ENCODE measurements around the gene BCR. TPM values are rescaled to one million over a fixed set of nuclear protein-coding genes. Genes with fewer than 3 reads are reported as not detected.

The BCR gene
- total RNA-seq, 1 donor from 2014 or later: 69.0 TPM

DNA sequence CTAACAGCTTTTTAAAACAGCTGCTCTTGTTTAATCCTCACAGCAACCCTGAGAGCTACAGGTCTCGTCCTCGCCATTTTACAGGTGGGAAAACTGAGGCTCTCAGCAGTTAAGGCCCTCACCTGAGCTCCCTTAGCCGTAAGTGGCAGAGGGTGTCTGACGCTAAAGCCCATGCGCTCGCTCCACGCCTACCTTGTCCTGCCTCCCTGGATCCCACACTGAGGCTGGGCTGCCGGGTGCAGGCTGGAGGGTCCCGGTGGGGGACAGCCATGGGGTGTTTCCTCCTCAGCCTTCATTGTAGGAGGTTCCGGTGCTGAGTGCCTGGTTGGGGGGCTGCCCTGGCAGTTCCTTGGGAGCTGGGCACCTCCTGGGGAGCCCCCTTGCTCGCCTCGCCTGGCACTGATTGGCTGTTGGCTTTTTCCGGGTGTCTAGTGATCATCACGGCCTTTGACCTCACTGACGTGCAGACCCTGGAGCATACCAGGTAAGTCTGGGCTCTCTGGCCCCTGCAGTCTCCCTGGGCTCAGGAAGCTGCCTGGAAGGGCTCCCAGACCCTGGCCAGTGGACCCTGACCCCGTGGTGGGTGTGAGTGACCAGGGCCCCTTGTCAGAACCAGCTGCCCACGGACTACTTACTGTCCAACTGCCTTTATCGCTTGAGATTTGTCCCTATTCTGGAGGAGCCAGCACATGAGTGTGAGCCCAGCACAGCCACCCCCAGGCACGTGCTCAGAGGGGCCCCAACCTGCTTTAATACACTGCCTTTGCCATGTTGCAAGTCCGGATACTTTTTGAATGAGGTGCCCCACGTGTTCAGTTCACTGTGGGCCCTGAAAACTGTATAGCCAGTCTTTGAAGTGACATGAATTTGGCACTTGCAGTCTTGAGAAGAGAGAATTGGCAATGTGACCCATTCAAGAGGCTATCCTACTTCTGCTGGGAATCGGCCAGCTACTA is 22.5 kb upstream of the BCR start:
- no peak for DNase-seq (ENCODE audit: low read depth)
- no peak overlapping the region for H3K4me3 ChIP-seq (ENCODE audit: low read depth, low read length)
- TF ChIP-seq, protein P1, sequence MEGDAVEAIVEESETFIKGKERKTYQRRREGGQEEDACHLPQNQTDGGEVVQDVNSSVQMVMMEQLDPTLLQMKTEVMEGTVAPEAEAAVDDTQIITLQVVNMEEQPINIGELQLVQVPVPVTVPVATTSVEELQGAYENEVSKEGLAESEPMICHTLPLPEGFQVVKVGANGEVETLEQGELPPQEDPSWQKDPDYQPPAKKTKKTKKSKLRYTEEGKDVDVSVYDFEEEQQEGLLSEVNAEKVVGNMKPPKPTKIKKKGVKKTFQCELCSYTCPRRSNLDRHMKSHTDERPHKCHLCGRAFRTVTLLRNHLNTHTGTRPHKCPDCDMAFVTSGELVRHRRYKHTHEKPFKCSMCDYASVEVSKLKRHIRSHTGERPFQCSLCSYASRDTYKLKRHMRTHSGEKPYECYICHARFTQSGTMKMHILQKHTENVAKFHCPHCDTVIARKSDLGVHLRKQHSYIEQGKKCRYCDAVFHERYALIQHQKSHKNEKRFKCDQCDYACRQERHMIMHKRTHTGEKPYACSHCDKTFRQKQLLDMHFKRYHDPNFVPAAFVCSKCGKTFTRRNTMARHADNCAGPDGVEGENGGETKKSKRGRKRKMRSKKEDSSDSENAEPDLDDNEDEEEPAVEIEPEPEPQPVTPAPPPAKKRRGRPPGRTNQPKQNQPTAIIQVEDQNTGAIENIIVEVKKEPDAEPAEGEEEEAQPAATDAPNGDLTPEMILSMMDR (conservative IDR thresholded peaks at IDR 0.05; ENCODE audit: low read depth, low read length): no peak

DNA sequence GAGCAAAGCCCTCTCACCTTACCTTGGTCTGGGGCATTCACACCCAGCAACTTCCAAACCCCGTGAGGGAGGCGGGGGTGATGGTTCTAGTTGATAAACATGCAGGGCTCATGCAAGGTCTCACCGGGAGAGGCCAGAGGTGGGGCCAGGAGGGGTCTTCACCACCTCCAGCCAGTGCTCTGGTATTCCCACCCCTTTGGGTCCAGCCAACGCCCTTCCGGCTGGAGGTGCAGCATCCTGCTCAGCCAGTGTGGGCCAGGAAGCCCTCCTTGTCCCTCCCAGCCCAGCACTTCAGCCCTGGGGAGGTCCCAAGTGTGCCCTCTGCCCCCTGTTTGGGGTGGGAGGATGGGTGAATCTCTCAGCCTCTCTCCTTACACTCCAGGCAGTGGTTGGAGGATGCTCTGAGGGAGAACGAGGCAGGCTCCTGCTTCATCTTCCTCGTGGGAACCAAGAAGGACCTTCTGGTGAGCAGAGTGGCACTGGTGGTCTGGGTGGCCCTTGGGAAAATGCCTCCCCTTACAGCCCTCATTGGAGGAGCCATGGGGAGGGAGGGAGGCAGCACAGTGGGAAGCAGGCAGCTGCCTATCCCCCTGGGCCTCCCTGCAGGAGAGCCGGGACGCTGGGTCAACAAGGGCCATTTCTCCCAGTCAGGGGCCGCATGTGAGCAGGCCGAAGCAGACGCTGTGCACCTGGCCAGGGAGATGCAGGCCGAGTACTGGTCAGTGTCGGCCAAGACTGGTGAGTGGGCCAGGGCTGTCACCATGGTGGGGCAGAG is 21.6 kb upstream of the BCR start:
- TF ChIP-seq, protein P1 (conservative IDR thresholded peaks at IDR 0.05; ENCODE audit: low read depth, low read length): no peak
- DNase-seq (ENCODE audit: low read depth): no peak
- H3K4me3 ChIP-seq (ENCODE audit: low read depth, low read length): no peak overlapping the region

DNA sequence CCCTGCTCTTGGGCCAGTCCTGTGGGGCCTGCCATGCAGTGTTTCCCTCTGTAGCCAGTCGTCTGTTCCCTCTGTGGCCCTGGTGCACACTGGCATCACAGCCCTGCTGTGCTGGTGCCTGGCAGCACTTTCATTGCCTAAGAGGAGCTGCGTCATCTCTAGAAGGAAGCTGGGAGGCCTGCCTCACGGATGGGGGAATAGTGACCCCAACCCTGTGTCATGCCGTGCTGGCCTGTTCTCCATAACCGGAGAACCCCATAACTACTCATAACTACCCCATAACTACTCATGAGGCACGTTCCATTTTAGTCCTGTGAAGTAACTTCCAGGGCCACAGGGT is 21.0 kb upstream of the BCR start:
- no peak for DNase-seq (ENCODE audit: low read depth)
- TF ChIP-seq, protein P1 (conservative IDR thresholded peaks at IDR 0.05; ENCODE audit: low read depth, low read length): no peak
- H3K4me3 ChIP-seq (ENCODE audit: low read depth, low read length): no peak overlapping the region

DNA sequence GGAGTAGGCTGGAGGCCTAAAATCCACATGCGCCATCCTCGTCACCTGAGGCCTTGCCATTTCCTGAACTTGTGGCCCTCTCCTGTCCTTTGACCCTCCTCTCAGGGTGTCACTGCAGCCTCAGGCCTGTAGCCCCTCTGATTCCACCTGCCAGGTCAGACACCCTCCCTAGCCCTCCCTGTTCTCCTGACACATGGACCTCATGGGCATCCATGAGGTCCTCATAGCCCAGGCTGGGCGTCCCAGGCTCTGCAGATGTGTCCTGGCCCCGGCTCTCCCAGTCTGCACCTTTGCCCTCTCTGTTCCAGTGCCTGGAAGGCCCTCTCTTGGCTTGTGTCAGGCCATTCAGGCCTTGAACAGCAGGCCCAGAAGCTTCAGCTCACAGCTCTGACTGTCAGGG is 19.3 kb upstream of the BCR start:
- TF ChIP-seq, protein P1 (conservative IDR thresholded peaks at IDR 0.05; ENCODE audit: low read depth, low read length): no peak
- DNase-seq (ENCODE audit: low read depth): no peak

DNA sequence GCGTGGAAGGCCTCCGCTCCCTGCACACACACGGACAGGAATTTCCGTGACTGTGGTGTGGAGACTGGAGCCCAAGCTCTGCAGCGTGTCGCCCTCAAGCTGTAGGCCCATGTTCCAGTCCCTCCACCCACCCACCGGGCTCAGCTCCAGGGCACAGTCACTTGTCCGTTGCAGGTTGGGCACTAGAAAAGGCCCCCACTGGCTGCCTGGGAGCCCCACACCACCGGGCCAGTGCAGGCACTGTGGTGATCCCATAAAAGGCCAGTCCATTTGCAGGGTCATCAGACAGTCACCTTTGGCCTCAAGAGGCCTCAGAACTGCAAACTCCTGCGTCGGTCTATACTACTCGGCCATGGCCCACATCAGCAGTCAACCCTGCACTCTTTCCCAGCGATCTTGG is 18.7 kb upstream of the BCR start:
- DNase-seq (ENCODE audit: low read depth): no peak
- H3K4me3 ChIP-seq (ENCODE audit: low read depth, low read length): no peak overlapping the region
- TF ChIP-seq, protein P1 (conservative IDR thresholded peaks at IDR 0.05; ENCODE audit: low read depth, low read length): no peak

More for the DNA sequence above, 19.3 kb upstream of the BCR start:
- H3K4me3 ChIP-seq (ENCODE audit: low read depth, low read length): no peak overlapping the region

DNA sequence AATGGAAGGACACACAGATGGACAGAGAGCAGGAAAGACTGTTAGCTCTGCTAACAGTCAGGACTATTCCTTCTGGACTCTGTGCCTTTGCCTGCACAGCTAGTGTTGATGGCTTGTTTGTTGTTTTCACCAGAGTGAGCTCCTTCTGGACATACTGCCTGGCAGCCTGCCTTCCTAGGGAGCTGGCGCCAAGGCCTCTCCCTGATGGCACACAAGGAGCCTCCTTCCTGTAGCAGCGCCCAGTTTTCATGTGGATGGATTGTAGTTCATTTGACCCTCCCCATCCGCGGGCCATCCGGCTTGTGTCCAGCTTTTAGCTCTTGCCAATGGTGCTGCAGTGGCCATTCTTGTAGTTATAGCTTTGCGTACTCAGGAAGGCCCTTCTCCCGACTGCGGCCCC is 16.6 kb upstream of the BCR start:
- TF ChIP-seq, protein P1 (conservative IDR thresholded peaks at IDR 0.05; ENCODE audit: low read depth, low read length): no peak
- H3K4me3 ChIP-seq (ENCODE audit: low read depth, low read length): no peak overlapping the region
- DNase-seq (ENCODE audit: low read depth): no peak
